ENCODE data around the gene TLK2.
"Not testable (repeated sequence)": the region's sequence is repeated elsewhere in the genome, so short reads cannot be mapped to it uniquely, and the experiment has no call there.

DNA sequence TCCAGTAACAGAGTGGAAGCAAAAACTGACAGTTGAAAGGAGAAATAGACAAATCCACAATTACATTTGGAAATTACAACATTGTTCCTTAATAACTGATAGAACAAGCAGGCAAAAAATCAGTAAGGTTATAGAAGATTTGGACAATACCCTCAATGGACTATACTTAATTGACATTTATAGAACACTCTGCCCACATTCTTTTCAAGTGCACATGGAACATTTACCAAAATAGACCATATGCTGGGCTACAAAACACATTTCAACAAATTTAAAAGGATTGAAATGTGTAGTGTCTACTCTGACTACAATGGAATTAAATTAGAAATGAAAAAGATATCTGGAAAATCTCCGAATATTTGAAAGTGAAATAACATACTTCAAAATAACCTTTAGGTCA, 21.8 kb downstream of the TLK2 start:
- TF ChIP-seq CTCF (IDR thresholded peaks at IDR 0.05); ZFX (IDR thresholded peaks at IDR 0.05; ENCODE audit: borderline replicate concordance): not testable (repeated sequence)
